Mesendoderm (in vitro differentiated cells): ENCODE data around the gene GALP.
"Not testable (repeated sequence)": the region's sequence is repeated elsewhere in the genome, so short reads cannot be mapped to it uniquely, and the experiment has no call there.

ENCODE experiments used
- DNase-seq: peaks from one replicate; pipeline ENCODE4 v3.0.0; 2013
- H2AK5ac ChIP-seq: 2 replicates; pipeline ENCODE4 v1.6.1; 2013; ENCODE audit warnings: low read length, inconsistent platforms
- H2BK120ac ChIP-seq: 2 replicates; pipeline ENCODE4 v1.6.1; 2013; ENCODE audit warnings: low read depth, mild to moderate bottlenecking, low read length, moderate library complexity, mixed read lengths
- H2BK15ac ChIP-seq: replicated peaks from 2 replicates; pipeline ENCODE4 v1.6.1; 2013; ENCODE audit warnings: low read depth, mild to moderate bottlenecking, moderate library complexity
- H2BK5ac ChIP-seq: 2 replicates; pipeline ENCODE4 v1.6.1; 2013; ENCODE audit warnings: low read length, inconsistent platforms
- H3K18ac ChIP-seq: 2 replicates; pipeline ENCODE4 v1.6.1; 2013; ENCODE audit warnings: mild to moderate bottlenecking, low read length, mixed read lengths
- H3K23ac ChIP-seq: one replicate; pipeline ENCODE4 v1.6.1; 2013; ENCODE audit warnings: low read length
- H3K27ac ChIP-seq: 2 replicates; pipeline ENCODE4 v1.5.1; 2013; ENCODE audit warnings: low read depth, mild to moderate bottlenecking, inconsistent platforms, low read length, moderate library complexity
- H3K27me3 ChIP-seq: 2 replicates; pipeline ENCODE4 v1.6.1; 2013; ENCODE audit warnings: low read length, control low read depth, mild to moderate bottlenecking, inconsistent platforms; ENCODE audit not compliant: insufficient read depth, poor library complexity
- H3K36me3 ChIP-seq: 2 replicates; pipeline ENCODE4 v1.6.1; 2013; ENCODE audit warnings: low read length, inconsistent platforms; ENCODE audit not compliant: control insufficient read depth, insufficient read depth
- H3K4ac ChIP-seq: one replicate; pipeline ENCODE4 v1.6.1; 2013; ENCODE audit warnings: low read depth, mild to moderate bottlenecking, low read length, moderate library complexity
- H3K4me1 ChIP-seq: 2 replicates; pipeline ENCODE4 v1.6.1; 2013; ENCODE audit warnings: low read depth, low read length, inconsistent platforms; ENCODE audit not compliant: control insufficient read depth
- H3K4me2 ChIP-seq: 2 replicates; pipeline ENCODE4 v1.6.1; 2013; ENCODE audit warnings: low read length
- H3K4me3 ChIP-seq: 2 replicates; pipeline ENCODE4 v1.5.1; 2013; ENCODE audit warnings: mild to moderate bottlenecking, low read length
- H3K56ac ChIP-seq: one replicate; pipeline ENCODE4 v1.6.1; 2013; ENCODE audit warnings: low read length
- H3K79me1 ChIP-seq: 2 replicates; pipeline ENCODE4 v1.6.1; 2013; ENCODE audit warnings: low read length, inconsistent platforms
- H3K79me2 ChIP-seq: 2 replicates; pipeline ENCODE4 v1.6.1; 2013; ENCODE audit warnings: mild to moderate bottlenecking, low read length; ENCODE audit not compliant: control insufficient read depth, insufficient read depth
- H3K9ac ChIP-seq: 2 replicates; pipeline ENCODE4 v1.6.1; 2013; ENCODE audit warnings: low read length, inconsistent platforms
- H4K5ac ChIP-seq: one replicate; pipeline ENCODE4 v1.6.1; 2013; ENCODE audit warnings: low read length
- H4K8ac ChIP-seq: one replicate; pipeline ENCODE4 v1.6.1; 2013; ENCODE audit warnings: low read depth, mild to moderate bottlenecking, control low read depth, low read length, moderate library complexity
- WGBS: extraction: QIAGEN DNeasy Blood & Tissue Kit; methylation state at CpG from one replicate; pipeline ENCODE4 v1.1.7; 2013; ENCODE audit warnings: low lambda C conversion rate, missing lambda C conversion rate; ENCODE audit not compliant: insufficient coverage; ENCODE audit errors: extremely low coverage; 5-methylcytosine and 5-hydroxymethylcytosine counted together

GALP gene

DNA sequence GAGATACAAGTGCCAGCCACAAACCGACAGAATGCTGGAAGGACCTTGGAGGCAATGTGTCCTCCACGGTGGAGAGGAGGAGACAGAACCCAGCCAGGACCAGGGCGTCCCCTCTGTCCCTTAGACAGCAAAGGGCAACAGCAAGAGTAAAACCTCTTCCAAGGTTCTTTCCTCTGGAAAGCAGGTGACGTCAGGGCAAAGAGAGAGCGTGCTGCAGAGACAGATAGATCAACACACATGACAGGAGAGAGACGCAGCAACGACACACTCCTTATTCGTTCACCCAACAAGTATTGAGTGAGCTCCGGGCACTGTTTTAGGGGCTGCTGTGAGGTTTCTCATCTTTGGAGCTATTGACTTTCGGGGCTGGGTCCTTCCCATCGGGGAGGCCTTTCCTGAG is 1.3 kb upstream of the GALP start:
- no peak overlapping the region for H3K18ac ChIP-seq
- WGBS: no CpG with 5 or more reads among the region's 11 CpGs

DNA sequence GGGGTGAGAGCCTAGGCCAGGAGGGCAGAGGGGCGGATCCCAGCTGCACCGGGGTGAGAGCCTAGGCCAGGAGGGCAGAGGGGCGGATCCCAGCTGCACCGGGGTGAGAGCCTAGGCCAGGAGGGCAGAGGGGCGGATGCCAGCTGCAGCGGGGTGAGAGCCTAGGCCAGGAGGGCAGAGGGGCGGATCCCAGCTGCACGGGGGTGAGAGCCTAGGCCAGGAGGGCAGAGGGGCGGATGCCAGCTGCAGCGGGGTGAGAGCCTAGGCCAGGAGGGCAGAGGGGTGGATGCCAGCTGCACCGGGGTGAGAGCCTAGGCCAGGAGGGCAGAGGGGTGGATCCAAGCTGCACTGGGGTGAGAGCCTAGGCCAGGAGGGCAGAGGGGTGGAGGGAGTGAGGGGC is 502 bp downstream of the GALP start:
- H3K18ac ChIP-seq, H3K56ac ChIP-seq, H4K8ac ChIP-seq, H3K4ac ChIP-seq, H3K27me3 ChIP-seq, H3K79me1 ChIP-seq, H2BK15ac ChIP-seq, H3K27ac ChIP-seq, H3K4me2 ChIP-seq, DNase-seq, H3K4me1 ChIP-seq, H3K36me3 ChIP-seq, H2AK5ac ChIP-seq, H2BK5ac ChIP-seq, H3K4me3 ChIP-seq, H3K79me2 ChIP-seq, H2BK120ac ChIP-seq, H3K23ac ChIP-seq, H4K5ac ChIP-seq, H3K9ac ChIP-seq: not testable (repeated sequence)
- WGBS: no CpG with 5 or more reads among the region's 11 CpGs

More for the DNA sequence above, 1.3 kb upstream of the GALP start:
- no peak overlapping the region for H2BK120ac ChIP-seq
- no peaks in the 10 kb centered on the region for H3K36me3 ChIP-seq
- H3K23ac ChIP-seq: no peak overlapping the region
- H2BK15ac ChIP-seq: no peak overlapping the region
- DNase-seq: no peak
- no peak overlapping the region for H3K4ac ChIP-seq
- H3K79me2 ChIP-seq: no peaks in the 10 kb centered on the region
- H3K27me3 ChIP-seq: no peaks in the 10 kb centered on the region
- no peak overlapping the region for H3K4me3 ChIP-seq
- no peak overlapping the region for H3K27ac ChIP-seq
- H2AK5ac ChIP-seq: no peak overlapping the region
- no peak overlapping the region for H4K5ac ChIP-seq
- no peak overlapping the region for H4K8ac ChIP-seq
- H3K4me1 ChIP-seq: no peaks in the 10 kb centered on the region
- H3K56ac ChIP-seq: no peak overlapping the region
- H3K79me1 ChIP-seq: no peaks in the 10 kb centered on the region
- H3K9ac ChIP-seq: no peak overlapping the region
- no peak overlapping the region for H2BK5ac ChIP-seq
- H3K4me2 ChIP-seq: no peak overlapping the region

- Histone ChIP-seq H3K18ac (no peak overlapping the region), H2AK5ac (no peak overlapping the region), H2BK5ac (no peak overlapping the region), H3K56ac (no peak overlapping the region), H3K23ac (no peak overlapping the region), H3K4me1 (no peaks in the 10 kb centered on the region), H3K4me2 (no peak overlapping the region), H3K9ac (no peak overlapping the region), H2BK120ac (no peak overlapping the region), H3K27me3 (no peaks in the 10 kb centered on the region), H3K79me1 (no peaks in the 10 kb centered on the region), H3K27ac (no peak overlapping the region), H3K4me3 (no peak overlapping the region), H3K4ac (no peak overlapping the region), H4K5ac (no peak overlapping the region), H3K79me2 (no peaks in the 10 kb centered on the region), H3K36me3 (no peaks in the 10 kb centered on the region), H4K8ac (no peak overlapping the region), H2BK15ac (no peak overlapping the region)
- no CpG with 5 or more reads among the region's 18 CpGs for WGBS
- no peak for DNase-seq
These were observed 1.1 kb downstream of the GALP start for GRCh38 chr19:56176881-56177280.

- Histone ChIP-seq H3K4me3 (no peak overlapping the region), H3K27me3 (no peaks in the 10 kb centered on the region), H2AK5ac (no peak overlapping the region), H3K36me3 (no peaks in the 10 kb centered on the region), H3K27ac (no peak overlapping the region), H4K5ac (no peak overlapping the region), H2BK5ac (no peak overlapping the region), H4K8ac (no peak overlapping the region), H3K56ac (no peak overlapping the region), H3K9ac (no peak overlapping the region), H3K4me1 (no peaks in the 10 kb centered on the region), H3K79me1 (no peaks in the 10 kb centered on the region), H3K23ac (no peak overlapping the region), H2BK15ac (no peak overlapping the region), H3K18ac (no peak overlapping the region), H2BK120ac (no peak overlapping the region), H3K79me2 (no peaks in the 10 kb centered on the region), H3K4ac (no peak overlapping the region), H3K4me2 (no peak overlapping the region)
- no peak for DNase-seq
- no CpG with 5 or more reads among the region's 11 CpGs for WGBS
These were observed 1.9 kb downstream of the GALP start for GRCh38 chr19:56177564-56178243.

DNA sequence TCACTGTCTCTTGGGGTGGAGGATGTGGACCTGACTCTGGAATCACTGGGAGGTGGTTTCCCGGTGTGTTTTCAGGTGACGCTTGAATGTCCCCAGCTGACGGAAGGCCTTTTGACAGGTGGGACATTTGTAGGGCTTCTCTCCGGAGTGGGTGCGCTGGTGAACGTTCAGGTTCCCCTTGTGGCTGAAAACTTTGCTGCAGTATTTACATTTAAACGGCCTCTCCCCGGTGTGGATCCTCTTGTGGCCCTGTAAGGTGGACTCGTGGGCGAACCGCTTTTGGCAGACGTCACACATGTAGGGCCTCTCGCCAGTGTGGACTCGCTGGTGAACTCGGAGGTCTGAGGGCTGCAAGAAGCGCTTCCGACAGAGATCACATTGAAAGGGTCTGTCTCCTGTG is 14.0 kb downstream of the GALP start:
- Histone ChIP-seq H3K9ac (no peak overlapping the region), H3K23ac (no peak overlapping the region), H3K79me2 (no peaks in the 10 kb centered on the region), H3K18ac (no peak overlapping the region), H3K36me3 (no peaks in the 10 kb centered on the region), H2BK120ac (no peak overlapping the region), H3K4me3 (no peak overlapping the region), H3K4ac (no peak overlapping the region), H3K4me2 (no peak overlapping the region), H2BK15ac (no peak overlapping the region), H3K79me1 (no peaks in the 10 kb centered on the region), H4K8ac (no peak overlapping the region), H3K4me1 (no peaks in the 10 kb centered on the region), H4K5ac (no peak overlapping the region), H3K27ac (no peak overlapping the region), H3K27me3 (no peaks in the 10 kb centered on the region), H3K56ac (no peak overlapping the region), H2BK5ac (no peak overlapping the region), H2AK5ac (no peak overlapping the region)
- no CpG with 5 or more reads among the region's 17 CpGs for WGBS
- DNase-seq: peak; percentile 11

DNA sequence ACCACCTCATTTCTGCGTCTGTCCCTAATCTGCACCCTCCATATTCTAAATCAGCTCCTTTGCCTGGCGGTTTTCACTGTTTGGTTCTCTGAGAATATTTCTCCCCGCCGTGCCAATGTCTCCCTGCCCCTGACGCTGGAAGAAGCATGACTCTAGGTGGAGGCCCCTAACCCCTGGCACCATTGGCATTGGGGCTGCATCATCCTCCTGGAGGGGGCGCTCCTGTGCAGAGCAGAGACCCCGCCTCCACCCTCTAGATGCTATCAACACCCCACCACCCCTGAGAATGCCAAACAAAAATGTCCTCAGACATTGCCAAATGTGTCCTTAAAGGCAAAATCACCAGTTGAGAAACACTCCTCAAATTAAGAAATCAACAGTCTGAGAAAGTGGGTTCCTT is 15.3 kb downstream of the GALP start:
- H2BK15ac ChIP-seq: no peak overlapping the region
- H3K18ac ChIP-seq: no peak overlapping the region
- no peak overlapping the region for H4K8ac ChIP-seq
- no peak overlapping the region for H3K27ac ChIP-seq
- H2BK5ac ChIP-seq: no peak overlapping the region
- no peak overlapping the region for H3K4me2 ChIP-seq
- no peak overlapping the region for H3K4me3 ChIP-seq
- no peak overlapping the region for H3K23ac ChIP-seq
- WGBS: no CpG with 5 or more reads among the region's 7 CpGs
- H2BK120ac ChIP-seq: no peak overlapping the region
- H4K5ac ChIP-seq: no peak overlapping the region
- H3K79me1 ChIP-seq: no peaks in the 10 kb centered on the region
- no peak overlapping the region for H3K4ac ChIP-seq
- H3K79me2 ChIP-seq: no peaks in the 10 kb centered on the region
- DNase-seq: peak; percentile 3
- no peaks in the 10 kb centered on the region for H3K36me3 ChIP-seq
- H3K27me3 ChIP-seq: no peaks in the 10 kb centered on the region
- no peak overlapping the region for H3K9ac ChIP-seq
- H2AK5ac ChIP-seq: no peak overlapping the region
- H3K56ac ChIP-seq: no peak overlapping the region
- no peaks in the 10 kb centered on the region for H3K4me1 ChIP-seq
